Upper lobe of left lung (tissue), 4 donors: ENCODE data around the gene BNIP2.

Source experiments
- CTCF ChIP-seq, 6 experiments: fragments of 450-650 bp in 4 of 6; fragments of 200-600 bp in 2 of 6; sonication (generic) in 2 of 6; IDR thresholded peaks; one replicate each; pipeline ENCODE4 v1.5.1; 2016 to 2019; ENCODE audit warnings: antibody characterized with exemption in 6 of 6
- POLR2A ChIP-seq, 4 donors: fragments of 450-650 bp; IDR thresholded peaks; one replicate each; pipeline ENCODE4 v1.5.1; 2016 to 2017; ENCODE audit warnings: antibody characterized with exemption in 4 of 4, mild to moderate bottlenecking in 2 of 4

DNA sequence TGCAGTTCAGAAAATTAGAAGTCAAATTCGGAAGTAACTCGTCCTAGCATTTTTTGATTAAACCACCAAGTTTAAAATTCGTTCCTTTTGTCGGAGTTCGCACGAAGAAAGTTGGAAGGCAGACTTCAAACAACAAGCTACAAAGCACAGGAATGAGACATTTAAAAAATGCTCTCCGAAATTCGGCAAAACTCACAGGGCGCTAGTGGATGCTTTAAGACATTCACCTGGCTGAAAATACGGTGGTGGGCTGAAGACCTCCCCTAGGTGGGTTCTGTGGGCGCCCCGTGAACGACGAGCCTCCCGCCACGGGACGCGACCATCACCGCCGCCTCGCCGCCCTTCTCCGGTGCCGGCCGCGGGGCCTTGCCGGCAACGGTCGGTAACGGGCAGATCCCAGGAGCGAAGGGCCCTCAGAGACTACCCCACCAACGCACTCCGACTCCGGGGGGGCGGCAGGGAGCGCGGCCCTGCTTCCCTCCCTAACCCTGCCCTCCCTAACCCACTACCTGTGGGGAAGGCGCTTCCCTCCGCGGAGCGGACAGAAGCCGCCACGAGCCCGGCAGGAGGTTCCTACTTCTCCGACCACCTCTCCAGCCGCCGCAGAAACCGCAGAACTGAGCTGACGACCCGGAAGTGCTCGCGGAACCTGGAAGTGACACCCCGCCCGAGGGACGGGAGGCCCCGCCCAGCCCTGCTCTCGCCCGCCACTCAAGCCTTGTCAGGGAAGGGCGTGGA lies 32.1 kb downstream of the BNIP2 start, which contains the start of gene GTF2A2:
- TF ChIP-seq CTCF (IDR thresholded peaks at IDR 0.05): peak in 1 of 6 experiments; percentile 21
- peak in 3 of 4 donors; percentile 68 to 83 (median 71) for TF ChIP-seq POLR2A (IDR thresholded peaks at IDR 0.05)
